Endothelial cell of umbilical vein (primary cell): ENCODE results near the gene AFDN. TPM values are rescaled to one million over a fixed set of nuclear protein-coding genes. Genes with fewer than 3 reads are reported as not detected.

Experiments used
- BruUV-seq: library from RNA; stranded (reverse); fragments of 400-500 nt; replicated peaks from 2 replicates; lab custom pipeline; 2021; lab: Mats Ljungman, UMichigan
- CTCF ChIA-PET: fragments of 300-600, 350-600 bp; sonication (Branson Sonifier 250); formaldehyde crosslinking; loops from one replicate; lab custom pipeline; 2021; ENCODE audit warnings: antibody characterized with exemption, inconsistent platforms; lab: Charles Lee
- POLR2A ChIA-PET: fragments of 300-600, 350-600 bp; sonication (Branson Sonifier 250); formaldehyde crosslinking; loops from one replicate; lab custom pipeline; 2021; ENCODE audit warnings: antibody characterized with exemption, inconsistent platforms; lab: Charles Lee
- DNase-seq: peaks from one replicate; pipeline ENCODE4 v3.0.0-alpha.2; 2011; ENCODE audit warnings: low read depth, low spot score
- FAIRE-seq: peaks from 2 replicates; lab custom pipeline; 2011; peaks lifted over from hg19 to GRCh38; lab: Jason Lieb, UNC
- H2AFZ ChIP-seq: 2 replicates; pipeline ENCODE4 v1.6.0; 2012; ENCODE audit warnings: low read depth, low read length, control low read depth, inconsistent platforms
- H3K27ac ChIP-seq: 2 replicates; pipeline ENCODE4 v1.5.1; 2011; ENCODE audit warnings: low read depth, mild to moderate bottlenecking, control low read depth, low read length, moderate library complexity; ENCODE audit not compliant: insufficient read depth
- H3K27me3 ChIP-seq, 2 experiments: 2 replicates each; pipeline versions ENCODE4 v1.6.0 to v1.6.1; 2011; ENCODE audit warnings: low read length in 2 of 2, mixed read lengths in 1 of 2; ENCODE audit not compliant: control insufficient read depth in 2 of 2, insufficient read depth in 2 of 2
- H3K36me3 ChIP-seq, 2 experiments: 2 replicates in 1 of 2; 3 replicates in 1 of 2; pipeline ENCODE4 v1.5.1; 2011; ENCODE audit warnings: low read length in 2 of 2, mild to moderate bottlenecking in 1 of 2, moderate library complexity in 1 of 2; ENCODE audit not compliant: control insufficient read depth in 2 of 2, insufficient read depth in 2 of 2; ENCODE audit errors: extremely low read depth in 1 of 2
- H3K4me1 ChIP-seq: 3 replicates; pipeline ENCODE4 v1.5.1; 2011; ENCODE audit warnings: mild to moderate bottlenecking, low read length; ENCODE audit not compliant: control insufficient read depth, insufficient read depth; ENCODE audit errors: extremely low read depth
- H3K4me2 ChIP-seq: 2 replicates; pipeline ENCODE4 v1.6.1; 2011; ENCODE audit warnings: low read length, control low read depth, mixed read lengths; ENCODE audit not compliant: insufficient read depth
- H3K4me3 ChIP-seq, 3 experiments: fragments of 200-600 bp in 1 of 3; sonication (generic), shearing (Covaris generic) in 1 of 3; replicated peaks in 1 of 3; 2 replicates each; pipeline ENCODE4 v1.5.1; 2011 to 2016; ENCODE audit warnings: control low read depth in 3 of 3, low read length in 3 of 3, mild to moderate bottlenecking in 2 of 3, inconsistent platforms in 1 of 3, low read depth in 1 of 3, moderate library complexity in 1 of 3; ENCODE audit not compliant: insufficient read depth in 1 of 3
- H3K79me2 ChIP-seq: 2 replicates; pipeline ENCODE4 v1.6.0; 2012; ENCODE audit warnings: low read length, inconsistent platforms; ENCODE audit not compliant: control insufficient read depth, insufficient read depth
- H3K9ac ChIP-seq: replicated peaks from 2 replicates; pipeline ENCODE3; 2011; ENCODE audit warnings: low read length, control low read depth; ENCODE audit not compliant: insufficient read depth; ENCODE audit errors: extremely low read depth
- H3K9me1 ChIP-seq: replicated peaks from 3 replicates; pipeline ENCODE4 v1.6.0; 2011; ENCODE audit warnings: mild to moderate bottlenecking, low read length; ENCODE audit not compliant: control insufficient read depth, insufficient read depth; ENCODE audit errors: extremely low read depth
- H3K9me3 ChIP-seq: replicated peaks from 2 replicates; pipeline ENCODE4 v1.5.1; 2012; ENCODE audit warnings: low read length, inconsistent platforms; ENCODE audit not compliant: control insufficient read depth, insufficient read depth
- H4K20me1 ChIP-seq: replicated peaks from 2 replicates; pipeline ENCODE3; 2011; ENCODE audit warnings: mild to moderate bottlenecking, low read length; ENCODE audit not compliant: control insufficient read depth, insufficient read depth; ENCODE audit errors: extremely low read depth
- CTCF ChIP-seq, 2 donors: IDR thresholded peaks; 1 replicate in 1 of 2; 2 replicates in 1 of 2; pipeline ENCODE4 v1.5.1; 2011; ENCODE audit warnings: low read length in 2 of 2, mild to moderate bottlenecking in 2 of 2, moderate library complexity in 2 of 2, control low read depth in 1 of 2, inconsistent platforms in 1 of 2, low read depth in 1 of 2; ENCODE audit not compliant: insufficient read depth in 1 of 2; ENCODE audit errors: extremely low read depth in 1 of 2
- JUN ChIP-seq: IDR thresholded peaks from 2 replicates; pipeline ENCODE4 v1.6.1; 2011; ENCODE audit warnings: borderline replicate concordance, low read depth; ENCODE audit not compliant: insufficient read length, insufficient read depth
- MAX ChIP-seq: IDR thresholded peaks from 2 replicates; pipeline ENCODE4 v1.6.1; 2011; ENCODE audit not compliant: insufficient read depth, insufficient read length
- POLR2AphosphoS5 ChIP-seq: IDR thresholded peaks from 2 replicates; pipeline ENCODE4 v1.6.1; 2012; ENCODE audit warnings: low read depth, mild to moderate bottlenecking, control low read depth, low read length, moderate library complexity; ENCODE audit not compliant: insufficient read depth
- dilution Hi-C: fragments of 300-500 bp; cut with MboI; formaldehyde crosslinking; loops from one replicate; pipeline ENCODE4 v1.15.0; 2019; ENCODE audit warnings: low sequenced_read_pairs; ENCODE audit not compliant: extremely low pct_ligation_motif_present
- intact Hi-C: fragments of 100-400 bp; cut with micrococcal nuclease; formaldehyde crosslinking; loops from one replicate; pipeline ENCODE4 v1.10.0; 2022
- polyA plus RNA-seq, 4 experiments: library from polyadenylated mRNA; depleted of rRNA in 3 of 4; stranded (reverse) in 3 of 4; unstranded in 1 of 4; fragments of >200 nt; gene quantifications; 2 replicates each; pipeline versions ENCODE4 v1.2.1 to v1.2.3, GENCODE V29; 2011 to 2012; ENCODE audit warnings: missing spikeins in 1 of 4
- total RNA-seq: library from RNA; stranded (reverse); gene quantifications from 2 replicates; pipeline ENCODE4 v1.2.3, GENCODE V29; 2021

Gene AFDN
- total and polyA plus RNA-seq, 2 donors (not counting 3 experiments of a cell fraction or from before 2014, with no cell fraction given) = 31.0 to 134 TPM

GRCh38 chr6:167925026-167925425 is 98.3 kb downstream of the AFDN start:
- intact Hi-C loops (no loop called here), dilution Hi-C loops (no loop called here)
- no TSS peak for BruUV-seq

More at GRCh38 chr6:167925026-167925425, 98.3 kb downstream of the AFDN start:
- no peaks in the 10 kb centered on the region for H3K79me2 ChIP-seq
- H3K27me3 ChIP-seq = no peaks in the 10 kb centered on the region
- H3K9me3 ChIP-seq = no peaks in the 10 kb centered on the region
- FAIRE-seq (no peak), DNase-seq (no peak)
- peaks cover 10 to 24% of the 10 kb centered on the region in 2 experiments for H3K36me3 ChIP-seq
- H2AFZ ChIP-seq = no peak overlapping the region
- POLR2A ChIA-PET = no interaction called here
- no peak overlapping the region for H3K4me2 ChIP-seq
- H4K20me1 ChIP-seq = no peaks in the 10 kb centered on the region
- no peak overlapping the region for H3K9ac ChIP-seq
- no peak overlapping the region for H3K27ac ChIP-seq
- H3K4me1 ChIP-seq = no peaks in the 10 kb centered on the region
- H3K9me1 ChIP-seq = no peaks in the 10 kb centered on the region
- CTCF ChIA-PET = no interaction called here
- TF ChIP-seq CTCF (IDR thresholded peaks at IDR 0.05; ENCODE audit: extremely low read depth in 1 of 2, insufficient read depth in 1 of 2, low read depth in 1 of 2, low read length in 2 of 2) (no peak), MAX (no peak), POLR2AphosphoS5 (no peak), JUN (no peak)
- H3K4me3 ChIP-seq = no peak overlapping the region
